Suprapubic skin (tissue), 4 donors: ENCODE measurements around the gene DCLK2. TPM values are rescaled to one million over a fixed set of nuclear protein-coding genes. Genes with fewer than 3 reads are reported as not detected.

Experiments used
- DNase-seq, 2 donors: peaks; one replicate each; pipeline ENCODE4 v3.0.0-alpha.2; 2019; ENCODE audit warnings: low spot score in 2 of 2
- H3K27ac ChIP-seq: fragments of 200-600 bp; sonication (generic); one replicate; pipeline ENCODE4 v1.5.1; 2019
- H3K27me3 ChIP-seq: fragments of 200-600 bp; sonication (generic); one replicate; pipeline ENCODE4 v1.5.1; 2019
- H3K36me3 ChIP-seq: fragments of 200-600 bp; sonication (generic); one replicate; pipeline ENCODE4 v1.5.1; 2019
- H3K4me1 ChIP-seq: fragments of 200-600 bp; sonication (generic); one replicate; pipeline ENCODE4 v1.5.1; 2019
- H3K4me3 ChIP-seq: fragments of 200-600 bp; sonication (generic); one replicate; pipeline ENCODE4 v1.5.1; 2019; ENCODE audit warnings: mild to moderate bottlenecking
- H3K9me3 ChIP-seq: fragments of 200-600 bp; sonication (generic); one replicate; pipeline ENCODE4 v1.5.1; 2019
- CTCF ChIP-seq, 2 donors: fragments of 200-600 bp in 1 of 2; fragments of 450-650 bp in 1 of 2; sonication (generic) in 1 of 2; IDR thresholded peaks; one replicate each; pipeline ENCODE4 v1.5.1; 2016 to 2019; ENCODE audit warnings: antibody characterized with exemption in 2 of 2, mild to moderate bottlenecking in 1 of 2, moderate library complexity in 1 of 2
- EP300 ChIP-seq: sonication (generic); formaldehyde crosslinking; IDR thresholded peaks from one replicate; pipeline ENCODE4 v1.6.1; 2017; ENCODE audit warnings: antibody characterized with exemption
- POLR2A ChIP-seq, 2 donors: fragments of 450-650 bp; IDR thresholded peaks; one replicate each; pipeline ENCODE4 v1.6.1; 2017; ENCODE audit warnings: antibody characterized with exemption in 2 of 2, mild to moderate bottlenecking in 2 of 2, moderate library complexity in 2 of 2
- POLR2AphosphoS5 ChIP-seq, 3 donors: sonication (generic); formaldehyde crosslinking; IDR thresholded peaks; one replicate each; pipeline ENCODE4 v1.6.1; 2017; ENCODE audit warnings: antibody characterized with exemption in 3 of 3
- WGBS: methylation state at CpG from one replicate; pipeline ENCODE4 v1.1.5; 2018; 5-methylcytosine and 5-hydroxymethylcytosine counted together
- total RNA-seq, 4 donors: library from RNA; depleted of rRNA; stranded (reverse); fragments of >200 nt; gene quantifications; one replicate each; pipeline ENCODE4 v1.1.0, GENCODE V29; 2016

Gene DCLK2
- total RNA-seq, 4 donors from 2014 or later = 0.57 to 3.6 (median 1.9) TPM

- WGBS = 100% methylated on average over 1 of the region's 1 CpG
- TF ChIP-seq CTCF (IDR thresholded peaks at IDR 0.05) (no peak), POLR2A (IDR thresholded peaks at IDR 0.05) (no peak), POLR2AphosphoS5 (IDR thresholded peaks at IDR 0.05) (no peak), EP300 (no peak)
- Histone ChIP-seq H3K27me3 (no peaks in the 10 kb centered on the region), H3K36me3 (no peaks in the 10 kb centered on the region), H3K9me3 (no peaks in the 10 kb centered on the region), H3K4me3 (no peak overlapping the region), H3K4me1 (no peaks in the 10 kb centered on the region), H3K27ac (peak overlapping the region; percentile 32)
- DNase-seq = no peak
Measured at GRCh38 chr4:150131581-150132228, 53.5 kb downstream of the DCLK2 start.

GRCh38 chr4:150133605-150134004 is 55.4 kb downstream of the DCLK2 start:
- no peaks in the 10 kb centered on the region for H3K9me3 ChIP-seq
- H3K27me3 ChIP-seq = no peaks in the 10 kb centered on the region
- DNase-seq = no peak

GRCh38 chr4:150135134-150135772 is 57.0 kb downstream of the DCLK2 start:
- no peak overlapping the region for H3K27ac ChIP-seq
- H3K36me3 ChIP-seq = no peaks in the 10 kb centered on the region
- no peak overlapping the region for H3K4me3 ChIP-seq
- 67% methylated on average over 4 of the region's 4 CpGs for WGBS
- no peaks in the 10 kb centered on the region for H3K9me3 ChIP-seq
- no peaks in the 10 kb centered on the region for H3K4me1 ChIP-seq
- TF ChIP-seq EP300 (no peak), POLR2AphosphoS5 (IDR thresholded peaks at IDR 0.05) (no peak), CTCF (IDR thresholded peaks at IDR 0.05) (no peak), POLR2A (IDR thresholded peaks at IDR 0.05) (no peak)
- DNase-seq = no peak
- H3K27me3 ChIP-seq = no peaks in the 10 kb centered on the region

More at GRCh38 chr4:150133605-150134004, 55.4 kb downstream of the DCLK2 start:
- Histone ChIP-seq H3K27ac (no peak overlapping the region), H3K4me3 (no peak overlapping the region), H3K36me3 (no peaks in the 10 kb centered on the region), H3K4me1 (no peaks in the 10 kb centered on the region)
- TF ChIP-seq EP300 (no peak), POLR2AphosphoS5 (IDR thresholded peaks at IDR 0.05) (no peak), CTCF (IDR thresholded peaks at IDR 0.05) (no peak), POLR2A (IDR thresholded peaks at IDR 0.05) (no peak)

GRCh38 chr4:150136036-150136435 is 57.8 kb downstream of the DCLK2 start:
- 86% methylated on average over 3 of the region's 3 CpGs for WGBS
- Histone ChIP-seq H3K9me3 (no peaks in the 10 kb centered on the region), H3K36me3 (no peaks in the 10 kb centered on the region), H3K4me3 (no peak overlapping the region), H3K27me3 (no peaks in the 10 kb centered on the region), H3K27ac (no peak overlapping the region), H3K4me1 (no peaks in the 10 kb centered on the region)
- DNase-seq = no peak
- TF ChIP-seq POLR2AphosphoS5 (IDR thresholded peaks at IDR 0.05) (no peak), CTCF (IDR thresholded peaks at IDR 0.05) (no peak), POLR2A (IDR thresholded peaks at IDR 0.05) (no peak), EP300 (no peak)

GRCh38 chr4:150136481-150136880 is 58.2 kb downstream of the DCLK2 start:
- Histone ChIP-seq H3K9me3 (no peaks in the 10 kb centered on the region), H3K27ac (no peak overlapping the region), H3K4me3 (no peak overlapping the region), H3K4me1 (peaks cover 2% of the 10 kb centered on the region), H3K27me3 (no peaks in the 10 kb centered on the region), H3K36me3 (no peaks in the 10 kb centered on the region)
- DNase-seq = no peak
- TF ChIP-seq EP300 (no peak), CTCF (IDR thresholded peaks at IDR 0.05) (no peak), POLR2A (IDR thresholded peaks at IDR 0.05) (no peak), POLR2AphosphoS5 (IDR thresholded peaks at IDR 0.05) (no peak)
